ENCODE results near the gene GNA12.

The GNA12 gene

DNA sequence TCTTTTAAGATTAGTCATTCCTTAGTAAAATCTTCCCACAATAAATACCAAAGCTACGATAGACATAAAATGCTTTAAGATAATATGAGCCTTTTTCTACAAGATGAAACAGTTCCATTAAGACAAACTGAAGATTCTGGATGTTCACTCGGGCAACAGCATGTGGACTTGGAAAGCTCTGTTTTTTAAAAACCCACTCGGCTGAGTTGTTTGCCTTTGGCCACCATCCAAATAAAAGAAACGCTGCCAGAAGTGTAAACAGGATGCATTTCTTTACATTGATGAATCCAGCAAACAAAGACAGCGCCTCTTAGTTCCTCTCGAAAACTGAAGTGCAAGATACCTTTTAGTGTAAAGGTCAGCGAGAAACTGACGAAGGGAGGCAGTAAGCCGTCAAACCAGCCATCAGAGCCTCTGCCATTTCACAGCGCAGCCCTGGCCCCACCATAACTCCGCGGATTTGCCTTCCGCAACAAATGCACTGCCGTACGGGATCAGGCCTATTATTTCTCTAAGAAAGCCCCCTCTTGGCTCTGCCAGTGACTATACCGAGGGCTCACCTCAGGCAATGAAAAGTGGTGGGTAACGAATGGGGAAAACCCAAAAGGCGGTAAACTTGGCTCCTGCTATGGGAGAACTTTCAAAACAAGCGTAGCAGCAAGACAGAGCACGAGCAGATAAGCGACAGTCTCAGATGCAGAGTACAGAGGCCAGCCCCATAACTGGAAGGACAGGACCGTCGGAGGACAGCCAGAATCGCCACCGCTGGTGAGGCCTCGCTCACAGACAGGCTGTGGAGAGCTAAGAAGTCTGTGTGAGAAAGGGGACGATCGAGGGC is 41.4 kb downstream of the GNA12 start:
- no peak for DNase-seq (ENCODE audit: low spot score)

DNA sequence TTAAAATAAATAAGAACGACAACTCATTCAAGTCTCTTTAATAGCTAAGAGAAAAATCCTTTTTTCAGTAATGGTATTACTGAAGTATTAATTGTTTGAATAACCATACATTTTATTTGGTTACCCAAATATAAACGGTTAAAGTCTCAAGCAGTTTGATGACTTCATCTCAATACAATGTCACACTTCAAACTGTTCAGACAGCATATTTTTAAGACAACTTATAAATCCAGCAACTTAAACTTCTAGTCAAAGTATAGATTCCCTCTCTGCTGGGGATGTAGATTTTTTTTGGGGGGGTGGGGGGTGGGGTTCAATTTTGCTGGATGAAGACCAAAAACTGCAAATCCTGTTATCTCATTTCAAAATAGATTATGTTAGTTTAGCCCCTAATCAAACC is 42.0 kb downstream of the GNA12 start:
- no peak for DNase-seq (ENCODE audit: low spot score)

DNA sequence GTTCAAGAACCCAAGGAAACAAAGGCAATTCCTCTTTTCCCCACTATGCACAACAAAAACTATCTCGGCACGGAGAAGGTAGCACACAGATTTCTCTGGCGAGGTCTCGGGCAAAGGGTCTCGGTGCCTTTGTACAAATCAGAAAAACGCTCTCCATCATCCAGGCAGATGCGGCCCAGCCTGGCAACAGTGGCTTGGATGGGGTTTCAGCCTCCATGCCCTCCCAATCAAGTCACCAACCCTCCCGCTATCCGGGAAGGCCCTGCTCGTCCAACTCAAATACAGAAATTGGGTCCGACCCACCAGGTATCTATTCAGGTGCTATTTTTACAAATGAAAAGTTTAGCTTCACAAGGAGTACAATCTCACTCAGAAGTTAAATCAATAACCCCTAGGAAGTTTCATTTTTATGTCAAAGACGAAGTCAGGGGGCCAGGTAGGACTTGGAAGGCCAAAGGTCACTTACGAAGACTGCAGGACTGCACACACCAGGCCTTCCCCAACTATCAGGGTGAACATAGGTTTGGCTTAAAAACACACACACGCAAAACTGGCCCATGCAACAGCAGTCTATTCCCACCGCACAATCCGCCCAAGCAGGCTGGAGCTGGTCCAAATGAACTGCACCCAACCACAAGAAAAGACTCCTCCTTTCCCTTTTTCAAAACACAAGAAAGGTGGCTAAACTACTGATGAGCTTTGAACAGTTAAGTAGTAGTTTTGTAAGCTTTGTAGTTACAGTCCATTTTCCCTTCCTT is 43.0 kb downstream of the GNA12 start:
- peak; percentile 45 for DNase-seq (ENCODE audit: low spot score)

DNA sequence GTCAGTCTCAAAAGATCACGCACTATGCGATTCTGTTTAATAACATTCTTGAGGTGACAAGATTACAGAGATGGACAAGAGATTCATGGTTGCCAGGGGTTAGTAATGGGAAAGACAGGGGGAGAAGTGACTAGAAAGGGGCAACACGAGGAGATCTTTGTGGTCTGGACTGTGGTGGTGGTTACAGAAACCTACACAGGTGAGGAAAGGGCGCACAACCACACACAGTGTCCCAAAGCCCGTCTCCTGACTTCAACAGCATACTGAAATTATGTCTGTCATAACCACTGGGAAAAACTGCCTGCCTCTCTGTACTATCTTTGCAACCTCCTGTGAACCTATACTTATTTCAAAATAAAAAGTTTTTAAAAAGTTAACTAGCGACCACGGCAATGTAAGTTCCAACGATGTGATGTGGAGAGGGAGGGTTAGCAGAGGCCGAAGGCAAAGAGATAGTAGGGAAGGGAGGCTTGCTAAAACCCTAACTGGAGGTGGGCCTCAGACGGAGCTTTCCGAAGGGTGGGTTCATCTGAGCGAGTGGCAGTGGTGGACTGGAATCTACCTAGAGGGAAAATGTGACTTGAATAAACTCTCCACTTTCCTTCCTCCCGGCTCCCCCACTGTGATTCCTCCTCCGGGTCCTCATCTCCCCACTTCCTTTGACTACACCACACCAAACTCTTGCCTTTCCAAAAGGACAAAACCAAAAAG is 43.7 kb downstream of the GNA12 start:
- no peak for DNase-seq (ENCODE audit: low spot score)

DNA sequence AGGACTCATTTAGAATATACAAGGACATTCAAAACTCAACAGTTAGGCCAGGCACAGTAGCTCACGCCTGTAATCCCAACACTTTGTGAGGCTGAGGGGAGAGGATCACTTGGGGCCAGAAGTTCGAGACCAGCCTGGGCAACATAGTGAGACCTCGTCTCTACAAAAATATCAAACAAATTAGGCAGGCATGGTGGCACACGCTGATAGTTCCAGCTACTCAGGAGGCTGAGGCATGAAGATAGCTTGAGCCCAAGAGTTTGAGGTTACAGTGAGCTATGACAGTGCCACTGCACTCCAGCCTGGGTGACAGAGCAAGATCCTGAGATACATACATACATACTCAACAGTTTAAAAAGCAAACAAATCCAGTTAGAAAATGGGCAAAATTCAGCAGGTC is 44.9 kb downstream of the GNA12 start:
- no peak for DNase-seq (ENCODE audit: low spot score)

DNA sequence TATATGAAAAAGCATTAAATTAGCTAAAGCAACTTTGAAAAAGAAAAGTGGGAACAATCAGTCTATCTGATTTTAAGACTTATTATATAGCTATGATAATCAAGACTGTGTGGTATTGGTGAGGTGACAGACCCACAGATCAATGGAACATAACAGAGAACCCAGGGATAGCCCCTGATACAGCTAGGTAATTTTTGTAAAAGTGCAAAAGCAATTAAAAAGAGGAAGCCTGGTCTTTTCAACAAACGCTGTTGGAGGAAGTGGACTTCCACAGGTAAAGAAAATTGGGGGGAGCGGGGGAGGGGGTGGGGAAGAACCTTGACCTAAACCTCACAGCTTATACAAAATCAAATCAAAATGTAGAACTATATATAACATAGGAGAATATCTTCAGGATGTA is 45.4 kb downstream of the GNA12 start:
- no peak for DNase-seq (ENCODE audit: low spot score)

DNA sequence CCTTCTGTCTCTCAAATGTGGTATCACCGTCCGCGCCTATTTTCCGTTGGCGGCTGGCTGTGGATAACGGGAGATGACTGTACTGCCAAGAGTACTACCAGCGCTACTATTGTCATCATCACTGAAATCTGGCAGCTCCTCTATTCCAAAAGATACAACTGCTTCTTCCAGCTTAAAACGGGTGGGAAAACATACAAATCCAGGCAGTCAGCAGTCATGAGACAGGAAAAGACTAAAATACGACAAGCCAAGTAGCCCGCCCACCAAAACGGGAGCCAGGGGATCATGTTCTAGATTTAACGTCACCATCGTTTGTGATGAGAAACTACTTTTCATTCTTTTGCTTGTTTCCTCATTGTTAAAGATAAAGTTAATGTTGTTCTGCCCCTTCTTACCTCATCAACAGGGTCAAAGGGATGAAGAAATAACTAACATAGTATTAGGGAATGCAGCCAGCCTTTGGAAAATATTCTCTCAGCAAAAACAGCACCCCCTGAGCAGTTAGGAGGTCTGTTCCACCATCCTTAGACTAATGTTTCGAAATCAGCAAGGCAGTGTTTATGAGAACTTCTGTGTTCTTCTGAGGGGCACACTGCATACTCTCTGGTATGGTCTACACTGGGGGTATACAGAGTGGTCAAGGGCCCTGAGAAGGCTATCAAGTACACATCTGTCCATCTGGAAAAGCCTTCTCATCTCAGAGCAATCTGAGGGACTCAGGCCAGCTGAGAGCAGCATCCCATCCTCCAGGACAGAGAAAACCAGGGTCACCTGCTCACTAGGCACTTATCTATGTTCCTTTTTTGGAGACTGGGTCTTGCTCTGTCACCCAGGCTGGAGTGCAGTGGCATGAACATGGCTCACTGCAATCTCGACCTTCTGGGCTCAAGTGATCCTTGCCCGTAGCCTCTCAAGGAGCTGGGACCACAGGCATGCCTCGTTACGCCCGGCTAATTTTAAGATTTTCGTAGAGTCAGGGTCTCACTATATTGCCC is 47.5 kb downstream of the GNA12 start:
- peak; percentile 67 for DNase-seq (ENCODE audit: low spot score)

DNA sequence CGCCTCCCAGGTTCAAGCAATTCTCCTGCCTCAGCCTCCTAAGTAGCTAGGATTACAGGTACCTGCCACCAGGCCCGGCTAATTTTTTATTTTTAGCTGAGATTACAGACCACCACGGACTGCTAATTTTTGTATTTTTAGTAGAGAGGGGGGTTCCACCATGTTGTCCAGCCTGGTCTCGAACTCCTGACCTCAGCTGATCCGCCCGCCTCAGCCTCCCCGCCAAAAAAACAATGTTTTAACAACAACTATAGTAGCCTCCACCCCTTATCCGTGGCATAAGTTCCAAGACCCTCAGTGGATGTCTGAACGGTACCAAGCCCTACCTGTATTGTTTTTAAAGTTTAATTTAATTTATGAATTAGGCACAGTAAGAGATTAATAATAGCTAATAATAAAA is 48.2 kb downstream of the GNA12 start:
- no peak for DNase-seq (ENCODE audit: low spot score)

DNA sequence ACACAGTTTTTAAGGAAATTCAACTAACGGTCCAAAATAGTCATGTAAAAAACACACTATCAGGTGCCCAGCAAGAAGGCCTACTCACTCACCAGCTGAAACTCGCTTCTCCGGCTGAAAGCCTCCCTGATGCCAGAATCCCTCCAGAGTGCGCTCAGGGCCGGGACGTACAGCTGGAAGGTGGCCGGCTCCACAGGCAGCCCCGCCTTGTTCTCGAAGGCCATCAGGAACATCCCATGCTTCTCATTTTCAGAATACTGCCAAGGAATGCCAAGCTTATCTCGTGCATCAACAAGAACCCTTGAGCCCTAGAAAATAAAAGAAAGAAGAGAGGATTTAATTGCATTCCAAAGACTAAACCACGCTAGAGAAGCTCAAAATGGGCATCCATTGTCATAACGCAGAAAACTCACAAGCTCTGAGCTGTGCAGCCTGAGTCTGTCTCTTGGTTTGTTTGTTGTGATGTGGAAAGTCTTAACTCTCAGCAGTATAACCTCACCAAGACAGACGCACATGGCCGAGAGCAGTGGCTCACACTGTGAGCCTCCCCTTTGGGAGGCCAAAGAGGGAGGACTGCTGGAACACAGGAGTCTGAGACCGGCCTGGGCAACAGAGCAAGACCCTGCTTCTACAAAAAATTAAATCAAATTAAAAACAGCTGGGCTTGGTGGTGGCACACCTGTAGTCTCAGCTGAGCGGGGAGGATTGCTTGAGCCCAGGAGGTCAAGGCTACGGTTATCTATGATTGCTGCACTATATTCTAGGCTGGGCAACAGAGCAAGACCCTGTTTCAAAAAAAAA is 49.1 kb downstream of the GNA12 start:
- no peak for DNase-seq (ENCODE audit: low spot score)

DNA sequence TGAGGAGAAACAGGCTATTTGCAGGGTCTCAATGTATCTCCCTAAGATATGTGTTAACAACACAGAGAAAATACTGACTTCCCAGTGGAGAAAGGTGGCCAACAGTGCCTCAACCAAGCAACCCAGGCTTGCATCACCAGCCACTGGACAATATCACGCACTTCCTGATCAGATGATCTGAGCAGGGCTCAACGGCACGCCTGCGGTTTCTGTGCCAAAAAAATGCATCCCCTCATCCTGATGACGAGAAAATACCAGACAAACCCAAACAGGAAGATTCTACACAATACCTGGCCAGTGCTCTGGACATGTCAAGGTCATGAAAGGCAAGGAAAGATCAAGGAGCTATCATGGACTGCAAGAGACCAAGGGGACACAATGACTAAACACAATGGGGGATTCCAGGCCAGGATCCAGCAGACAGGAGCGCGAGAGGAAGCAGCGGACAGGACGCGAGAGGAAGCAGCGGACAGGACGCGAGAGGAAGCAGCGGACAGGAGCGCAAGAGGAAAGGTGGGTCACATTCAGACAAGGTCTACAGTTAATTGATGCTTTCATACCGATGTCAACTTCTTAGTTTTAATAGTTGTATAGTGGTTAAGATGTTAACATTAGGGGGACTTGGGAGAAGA is 51.1 kb downstream of the GNA12 start:
- no peak for DNase-seq (ENCODE audit: low spot score)

DNA sequence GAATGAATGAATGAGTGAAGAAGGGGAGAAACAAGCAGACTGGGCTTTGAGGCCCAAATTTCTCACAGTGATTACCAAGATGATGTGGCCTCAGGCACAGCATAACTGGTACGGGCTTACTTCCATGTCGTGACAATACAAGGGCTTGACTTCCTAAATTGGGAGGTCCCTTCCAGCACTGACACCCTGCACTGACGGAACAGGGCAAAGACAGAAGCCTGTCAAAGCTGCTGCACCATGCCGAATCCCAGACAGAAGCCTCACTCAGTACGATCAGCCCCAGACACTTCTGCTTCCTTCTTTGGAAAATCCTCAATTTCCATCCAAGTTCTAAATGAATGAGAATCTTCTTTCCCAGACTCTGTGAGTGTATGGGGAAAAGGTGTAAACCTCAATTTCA is 51.9 kb downstream of the GNA12 start:
- DNase-seq (ENCODE audit: low spot score), result no peak

DNA sequence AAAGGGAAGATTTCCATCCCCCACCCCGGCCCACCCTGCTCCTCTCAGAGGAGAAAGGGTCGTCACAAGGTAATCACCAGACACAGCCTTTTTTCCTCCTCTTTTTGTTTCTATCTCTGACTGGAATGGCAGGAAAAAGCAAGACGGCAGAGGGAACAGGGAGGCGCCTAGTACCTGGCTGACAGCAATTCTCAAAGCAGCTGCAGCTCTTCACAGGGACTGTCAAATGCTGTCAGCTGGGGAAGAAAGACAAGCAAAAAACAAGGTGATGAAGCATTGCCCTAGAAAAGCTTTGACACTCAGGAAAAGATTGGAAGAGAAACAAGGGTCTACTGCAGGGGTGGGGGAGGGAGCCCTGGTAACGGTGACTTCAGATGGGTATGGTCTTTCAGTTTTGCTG is 52.7 kb downstream of the GNA12 start:
- DNase-seq (ENCODE audit: low spot score), result no peak

DNA sequence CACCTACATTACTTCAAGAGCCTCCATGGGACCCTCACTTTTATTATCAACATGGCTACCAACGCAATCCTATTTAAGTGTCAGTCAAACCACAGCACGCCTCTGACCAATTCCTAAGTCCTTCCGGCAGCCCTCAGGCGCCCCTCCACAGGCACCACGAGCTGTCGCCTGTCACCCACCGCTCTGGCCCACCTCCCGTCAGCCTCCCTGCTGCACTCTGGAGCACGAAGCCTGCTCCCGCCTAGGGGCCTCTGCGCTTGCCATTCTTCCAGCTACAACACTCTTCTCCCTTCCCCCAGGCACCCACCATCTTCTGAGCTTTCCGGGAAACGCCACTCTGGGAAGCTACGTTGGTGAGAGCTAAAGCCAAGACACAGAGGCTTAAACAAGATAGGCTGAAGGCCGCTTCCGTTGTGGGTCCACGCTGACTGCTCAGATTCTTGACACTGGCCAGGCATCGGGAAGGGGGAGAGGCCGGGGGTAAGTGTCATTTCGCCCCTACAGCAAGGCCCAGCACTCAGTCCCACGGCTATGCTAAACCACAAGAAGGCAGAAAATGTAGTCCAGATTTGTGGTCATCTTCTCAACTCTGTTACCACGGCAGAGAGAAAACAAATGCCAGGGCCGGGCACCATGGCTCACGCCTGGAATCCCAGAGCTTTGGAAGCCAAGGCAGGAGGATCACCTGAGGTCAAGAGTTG is 56.7 kb downstream of the GNA12 start:
- no peak for DNase-seq (ENCODE audit: low spot score)

DNA sequence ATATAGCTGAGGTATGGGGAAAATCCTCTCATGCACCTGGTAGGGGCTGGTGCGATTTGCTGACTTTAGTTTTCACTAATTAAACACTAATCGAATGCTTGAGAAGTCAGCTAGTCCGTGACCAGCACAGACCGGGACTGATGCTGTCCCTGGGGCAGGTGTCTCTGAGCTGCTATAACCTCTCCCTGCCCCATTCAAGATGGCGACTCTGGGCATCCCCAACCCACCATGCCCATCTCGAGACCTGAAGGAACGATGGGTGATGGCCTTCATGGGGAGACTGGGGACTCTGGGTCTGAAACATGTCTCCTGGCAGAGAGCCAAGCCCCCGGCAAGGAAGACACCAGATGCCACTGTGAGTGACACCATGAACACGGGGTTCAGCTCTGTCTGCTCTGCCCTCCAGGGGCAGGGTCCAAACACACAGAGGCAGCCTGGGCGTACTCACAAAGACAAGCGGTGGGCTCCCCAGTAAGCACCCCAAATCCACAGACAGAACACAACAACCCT is 57.4 kb downstream of the GNA12 start:
- no peak for DNase-seq (ENCODE audit: low spot score)

DNA sequence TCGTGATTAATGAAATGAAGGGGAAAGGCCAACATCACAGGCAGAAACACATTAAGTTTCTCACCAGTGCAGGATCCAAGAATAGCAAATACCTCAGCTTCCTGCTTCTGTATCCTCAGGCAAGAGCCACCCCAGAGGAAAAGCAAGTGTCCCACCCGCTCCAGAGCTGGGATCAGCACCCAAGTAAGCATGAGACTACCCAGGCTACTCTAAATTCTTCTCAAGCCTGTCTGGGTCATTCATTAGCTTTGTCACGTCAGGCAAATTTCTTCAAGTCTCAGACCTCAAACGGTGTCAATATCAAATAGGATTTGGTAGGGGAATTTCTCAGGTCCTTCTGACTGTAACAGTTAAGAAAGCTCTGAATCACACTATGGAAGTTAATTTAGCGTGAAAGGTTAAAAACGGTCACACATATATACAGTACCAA is 59.0 kb downstream of the GNA12 start:
- DNase-seq (ENCODE audit: low spot score), result no peak

DNA sequence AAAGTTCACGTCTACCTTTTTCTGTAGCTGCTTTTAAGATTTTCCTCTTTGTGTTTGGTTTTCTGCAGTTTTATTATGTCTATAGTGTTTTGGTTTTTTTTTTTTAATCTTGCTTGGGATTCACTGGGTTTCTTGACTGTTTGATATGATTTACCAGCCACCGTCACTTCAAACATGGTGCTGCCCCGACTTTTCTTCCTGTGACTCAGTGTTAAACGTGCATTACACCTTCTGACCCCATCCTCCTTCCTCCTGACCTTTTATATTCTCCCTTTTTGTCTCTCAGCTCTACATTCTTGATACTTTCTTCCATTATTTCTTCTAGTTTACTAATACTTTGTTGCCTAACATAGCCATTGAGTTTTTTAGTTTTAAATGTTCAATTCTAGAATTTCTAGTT is 61.5 kb downstream of the GNA12 start:
- no peak for DNase-seq (ENCODE audit: low spot score)

DNA sequence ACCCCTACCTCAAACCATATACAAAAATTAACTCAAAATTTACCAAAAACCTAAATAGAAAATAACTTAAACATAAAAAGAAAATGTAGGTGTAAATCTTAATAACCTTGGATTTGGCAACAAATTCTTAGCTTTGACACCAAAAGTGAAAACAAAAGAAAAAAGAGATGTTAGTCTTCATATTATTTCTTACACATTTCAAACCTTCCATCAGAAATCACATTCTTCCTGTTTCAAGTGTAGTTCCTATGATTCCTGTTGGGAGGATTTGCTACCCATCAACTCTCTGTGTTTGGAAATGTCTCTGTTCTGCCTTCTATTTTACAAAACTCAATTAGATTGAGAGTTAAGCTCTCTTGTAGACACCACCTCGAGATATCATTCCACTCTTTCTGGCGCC is 62.0 kb downstream of the GNA12 start:
- no peak for DNase-seq (ENCODE audit: low spot score)

DNA sequence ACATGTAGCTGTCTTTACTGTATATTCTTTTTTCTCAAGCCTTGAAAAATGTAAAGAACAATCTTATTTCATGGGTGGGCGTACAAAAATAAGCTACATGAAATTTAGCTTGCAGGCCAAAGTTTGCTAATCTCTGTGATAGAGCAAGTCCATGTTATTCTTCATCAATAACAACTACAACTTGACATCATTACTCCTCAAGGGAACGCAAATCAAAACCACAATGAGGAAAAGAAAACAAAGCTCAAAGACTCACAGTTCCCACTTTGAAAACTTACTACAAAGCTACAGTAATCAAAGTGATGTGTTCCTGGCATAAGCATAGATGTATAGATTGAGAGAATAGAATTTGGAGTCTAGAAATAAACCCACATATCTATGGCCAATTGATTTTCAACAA is 62.5 kb downstream of the GNA12 start:
- DNase-seq (ENCODE audit: low spot score), result no peak

DNA sequence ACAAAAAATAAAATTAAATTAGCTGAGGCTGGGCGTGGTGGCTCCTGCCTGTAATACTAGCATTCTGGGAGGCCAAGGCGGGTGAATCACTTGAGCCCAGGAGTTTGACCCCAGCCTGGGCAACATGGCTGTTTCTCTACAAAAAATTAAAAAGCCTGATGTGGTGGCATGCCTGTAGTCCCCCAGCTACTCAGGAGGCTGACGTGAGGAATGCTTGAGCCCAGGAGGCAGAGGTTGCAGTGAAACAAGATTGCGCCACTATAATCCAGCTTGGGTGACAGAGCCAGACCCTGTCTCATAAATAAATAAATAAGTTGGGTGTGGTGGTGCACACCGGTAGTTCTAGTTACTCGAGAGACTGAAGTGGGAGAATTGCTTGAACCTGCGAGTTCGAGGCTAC is 65.1 kb downstream of the GNA12 start:
- DNase-seq (ENCODE audit: low spot score), result no peak

All from AG08396 (cell line).